Measurements from ENCODE around the gene TPT1. TPM values are rescaled to one million over a fixed set of nuclear protein-coding genes. Genes with fewer than 3 reads are reported as not detected.

Gene TPT1
- total RNA-seq, 1 donor from 2014 or later = 2,772 TPM

GRCh38 chr13:45333977-45334922, 6.7 kb downstream of the TPT1 start:
- H3K9me3 Mint-ChIP-seq = no peaks in the 10 kb centered on the region
- peak overlapping the region; percentile 6 for H3K27ac Mint-ChIP-seq
- H3K36me3 Mint-ChIP-seq = peaks cover 36% of the 10 kb centered on the region
- no peak for DNase-seq (ENCODE audit: low spot score in 2 of 2, unreplicated experiment in 2 of 2)
- no peak for TF ChIP-seq CTCF (IDR thresholded peaks at IDR 0.05; ENCODE audit: unreplicated experiment)
- H3K4me3 Mint-ChIP-seq = no peak overlapping the region
- peaks cover 19% of the 10 kb centered on the region for H3K4me1 Mint-ChIP-seq
- H3K27me3 Mint-ChIP-seq (ENCODE audit: low read depth) = no peaks in the 10 kb centered on the region

GRCh38 chr13:45333251-45333976, 7.6 kb downstream of the TPT1 start:
- peaks cover 28% of the 10 kb centered on the region for H3K36me3 Mint-ChIP-seq
- no peak for DNase-seq (ENCODE audit: low spot score in 2 of 2, unreplicated experiment in 2 of 2)
- H3K4me1 Mint-ChIP-seq = peaks cover 13% of the 10 kb centered on the region
- H3K4me3 Mint-ChIP-seq = no peak overlapping the region
- TF ChIP-seq CTCF (IDR thresholded peaks at IDR 0.05; ENCODE audit: unreplicated experiment) = no peak
- no peaks in the 10 kb centered on the region for H3K27me3 Mint-ChIP-seq (ENCODE audit: low read depth)
- no peaks in the 10 kb centered on the region for H3K9me3 Mint-ChIP-seq
- no peak overlapping the region for H3K27ac Mint-ChIP-seq

- Mint-ChIP-seq H3K36me3 (peaks cover 25% of the 10 kb centered on the region), H3K4me1 (peaks cover 11% of the 10 kb centered on the region), H3K4me3 (no peak overlapping the region), H3K9me3 (no peaks in the 10 kb centered on the region), H3K27me3 (ENCODE audit: low read depth) (no peaks in the 10 kb centered on the region), H3K27ac (no peak overlapping the region)
- no peak for TF ChIP-seq CTCF (IDR thresholded peaks at IDR 0.05; ENCODE audit: unreplicated experiment)
- no peak for DNase-seq (ENCODE audit: low spot score in 2 of 2, unreplicated experiment in 2 of 2)
Measured at GRCh38 chr13:45332831-45333219, 8.2 kb downstream of the TPT1 start.

GRCh38 chr13:45332036-45332830, 8.8 kb downstream of the TPT1 start:
- Mint-ChIP-seq H3K27me3 (ENCODE audit: low read depth) (no peaks in the 10 kb centered on the region), H3K4me3 (no peak overlapping the region), H3K9me3 (no peaks in the 10 kb centered on the region), H3K4me1 (peaks cover 7% of the 10 kb centered on the region), H3K36me3 (peaks cover 22% of the 10 kb centered on the region), H3K27ac (peak overlapping the region; percentile 39)
- no peak for TF ChIP-seq CTCF (IDR thresholded peaks at IDR 0.05; ENCODE audit: unreplicated experiment)
- no peak for DNase-seq (ENCODE audit: low spot score in 2 of 2, unreplicated experiment in 2 of 2)

- H3K9me3 Mint-ChIP-seq = no peaks in the 10 kb centered on the region
- peaks cover 2% of the 10 kb centered on the region for H3K4me1 Mint-ChIP-seq
- no peak for TF ChIP-seq CTCF (IDR thresholded peaks at IDR 0.05; ENCODE audit: unreplicated experiment)
- no peak overlapping the region for H3K4me3 Mint-ChIP-seq
- DNase-seq (ENCODE audit: low spot score in 2 of 2, unreplicated experiment in 2 of 2) = no peak
- H3K27ac Mint-ChIP-seq = no peak overlapping the region
- no peaks in the 10 kb centered on the region for H3K27me3 Mint-ChIP-seq (ENCODE audit: low read depth)
- peaks cover 16% of the 10 kb centered on the region for H3K36me3 Mint-ChIP-seq
Measured at GRCh38 chr13:45331692-45332035, 9.3 kb downstream of the TPT1 start.

All from mesothelial cell of epicardium (in vitro differentiated cells).